Naive thymus-derived CD8-positive, alpha-beta T cell (primary cell): ENCODE measurements around the gene GPRC5B. TPM values are rescaled to one million over a fixed set of nuclear protein-coding genes. Genes with fewer than 3 reads are reported as not detected.

ENCODE experiments used
- ATAC-seq, 2 donors: fragments of 150-1000 bp; cut with Tn5 transposase in 1 of 2; sonication (Bioruptor Pico), chemical (Tn5 transposase) in 1 of 2; 1 replicate in 1 of 2; 2 replicates in 1 of 2; pipeline ENCODE4 v1.10.0; 2021; ENCODE audit warnings: mild to moderate bottlenecking in 2 of 2, moderate library complexity in 2 of 2
- POLR2A ChIA-PET: fragments of 350-600 bp; sonication (Branson Sonifier 250); formaldehyde crosslinking; loops from one replicate; lab custom pipeline; 2021; ENCODE audit warnings: antibody characterized with exemption; lab: Charles Lee
- DNase-seq, 10 donors: peaks; one replicate each; pipeline versions ENCODE4 v3.0.0 to v3.0.0-alpha.2; 2020 to 2022
- H3K27ac Mint-ChIP-seq, 10 donors: one replicate each; pipeline ENCODE4 v1.8.0; 2020 to 2022; ENCODE audit warnings: mild to moderate bottlenecking in 10 of 10, mixed read lengths in 10 of 10, moderate library complexity in 4 of 10, inconsistent platforms in 1 of 10
- H3K27me3 Mint-ChIP-seq, 5 donors: one replicate each; pipeline ENCODE4 v1.8.0; 2021 to 2022; ENCODE audit warnings: mixed read lengths in 5 of 5
- H3K36me3 Mint-ChIP-seq, 3 donors: one replicate each; pipeline ENCODE4 v1.8.0; 2020 to 2022; ENCODE audit warnings: mixed read lengths in 3 of 3, mild to moderate bottlenecking in 2 of 3, inconsistent platforms in 1 of 3
- H3K4me1 Mint-ChIP-seq, 4 donors: one replicate each; pipeline ENCODE4 v1.8.0; 2021 to 2022; ENCODE audit warnings: mixed read lengths in 4 of 4
- H3K4me3 Mint-ChIP-seq, 10 donors: one replicate each; pipeline ENCODE4 v1.8.0; 2020 to 2022; ENCODE audit warnings: mild to moderate bottlenecking in 10 of 10, mixed read lengths in 10 of 10, moderate library complexity in 6 of 10, inconsistent platforms in 1 of 10
- H3K9me3 Mint-ChIP-seq, 9 donors: one replicate each; pipeline ENCODE4 v1.8.0; 2020 to 2022; ENCODE audit warnings: mixed read lengths in 9 of 9, mild to moderate bottlenecking in 3 of 9, inconsistent platforms in 1 of 9, moderate library complexity in 1 of 9
- polyA plus RNA-seq, 3 donors: library from polyadenylated mRNA; unstranded; fragments of 300-500 nt; fragmentation: Illumina TruSeq; gene quantifications; one replicate each; pipeline ENCODE4 v1.2.3, GENCODE V29; 2021
- total RNA-seq, 8 experiments: library from RNA in 2 of 8; stranded (reverse) in 2 of 8; gene quantifications; one replicate each; pipeline ENCODE4 v1.2.3 and lab custom pipeline; 2021 to 2026

The GPRC5B gene
- total and polyA plus RNA-seq, 5 experiments from 2014 or later, result 0.10 to 1.2 TPM; not detected in 3

GRCh38 chr16:19848756-19849155 lies 35.9 kb downstream of the GPRC5B start:
- H3K36me3 Mint-ChIP-seq, result no peaks in the 10 kb centered on the region
- DNase-seq, result no peak
- POLR2A ChIA-PET, result no interaction called here
- peaks cover 0 to 12% (median 2%) of the 10 kb centered on the region in 5 donors for H3K27me3 Mint-ChIP-seq
- no peak overlapping the region for H3K27ac Mint-ChIP-seq
- no peak overlapping the region for H3K4me3 Mint-ChIP-seq
- ATAC-seq, result no peak
- H3K9me3 Mint-ChIP-seq, result no peaks in the 10 kb centered on the region
- no peaks in the 10 kb centered on the region for H3K4me1 Mint-ChIP-seq

- Mint-ChIP-seq H3K4me1 (no peaks in the 10 kb centered on the region), H3K27ac (no peak overlapping the region), H3K4me3 (no peak overlapping the region), H3K9me3 (no peaks in the 10 kb centered on the region), H3K36me3 (no peaks in the 10 kb centered on the region), H3K27me3 (peaks cover 0 to 12% (median 2%) of the 10 kb centered on the region in 5 donors)
- DNase-seq, result no peak
- POLR2A ChIA-PET, result no interaction called here
- ATAC-seq, result no peak
These were observed 38.2 kb downstream of the GPRC5B start for GRCh38 chr16:19846436-19846835.

GRCh38 chr16:19844945-19845641 lies 39.6 kb downstream of the GPRC5B start:
- DNase-seq (no peak), ATAC-seq (no peak)
- H3K9me3 Mint-ChIP-seq, result no peaks in the 10 kb centered on the region
- no peaks in the 10 kb centered on the region for H3K4me1 Mint-ChIP-seq
- no peak overlapping the region for H3K4me3 Mint-ChIP-seq
- H3K36me3 Mint-ChIP-seq, result no peaks in the 10 kb centered on the region
- POLR2A ChIA-PET, result no interaction called here
- no peak overlapping the region for H3K27ac Mint-ChIP-seq
- peaks cover 0 to 10% (median 0%) of the 10 kb centered on the region in 5 donors for H3K27me3 Mint-ChIP-seq

- peak overlapping the region in 1 of 10 donors; percentile 0 for H3K27ac Mint-ChIP-seq
- ATAC-seq, result no peak
- H3K36me3 Mint-ChIP-seq, result no peaks in the 10 kb centered on the region
- peaks cover 0 to 2% (median 0%) of the 10 kb centered on the region in 5 donors for H3K27me3 Mint-ChIP-seq
- DNase-seq, result no peak
- no peaks in the 10 kb centered on the region for H3K9me3 Mint-ChIP-seq
- no peaks in the 10 kb centered on the region for H3K4me1 Mint-ChIP-seq
- POLR2A ChIA-PET, result no interaction called here
- H3K4me3 Mint-ChIP-seq, result no peak overlapping the region
These were observed 41.3 kb downstream of the GPRC5B start for GRCh38 chr16:19843371-19843770.

- no peaks in the 10 kb centered on the region for H3K9me3 Mint-ChIP-seq
- H3K27me3 Mint-ChIP-seq, result peaks cover 0 to 3% (median 0%) of the 10 kb centered on the region in 5 donors
- ATAC-seq (no peak), DNase-seq (no peak)
- H3K4me3 Mint-ChIP-seq, result no peak overlapping the region
- H3K4me1 Mint-ChIP-seq, result no peaks in the 10 kb centered on the region
- peak overlapping the region in 1 of 10 donors; percentile 0 for H3K27ac Mint-ChIP-seq
- POLR2A ChIA-PET, result no interaction called here
- H3K36me3 Mint-ChIP-seq, result no peaks in the 10 kb centered on the region
These were observed 42.1 kb downstream of the GPRC5B start for GRCh38 chr16:19842426-19843157.

- Mint-ChIP-seq H3K4me1 (no peaks in the 10 kb centered on the region), H3K36me3 (no peaks in the 10 kb centered on the region), H3K9me3 (no peaks in the 10 kb centered on the region), H3K27me3 (peaks cover 0 to 3% (median 0%) of the 10 kb centered on the region in 5 donors), H3K4me3 (no peak overlapping the region), H3K27ac (no peak overlapping the region)
- ATAC-seq, result no peak
- POLR2A ChIA-PET, result no interaction called here
- DNase-seq, result no peak
These were observed 43.5 kb downstream of the GPRC5B start for GRCh38 chr16:19841184-19841583.

GRCh38 chr16:19840524-19841110 lies 44.0 kb downstream of the GPRC5B start:
- no peaks in the 10 kb centered on the region for H3K9me3 Mint-ChIP-seq
- H3K4me3 Mint-ChIP-seq, result no peak overlapping the region
- H3K36me3 Mint-ChIP-seq, result no peaks in the 10 kb centered on the region
- DNase-seq (no peak), ATAC-seq (no peak)
- H3K27ac Mint-ChIP-seq, result no peak overlapping the region
- peaks cover 0 to 3% (median 0%) of the 10 kb centered on the region in 5 donors for H3K27me3 Mint-ChIP-seq
- POLR2A ChIA-PET, result no interaction called here
- H3K4me1 Mint-ChIP-seq, result no peaks in the 10 kb centered on the region

- DNase-seq (no peak), ATAC-seq (no peak)
- Mint-ChIP-seq H3K4me3 (no peak overlapping the region), H3K4me1 (no peaks in the 10 kb centered on the region), H3K36me3 (no peaks in the 10 kb centered on the region), H3K27ac (peak overlapping the region in 1 of 10 donors; percentile 55), H3K27me3 (peaks cover 0 to 3% (median 0%) of the 10 kb centered on the region in 5 donors), H3K9me3 (no peaks in the 10 kb centered on the region)
- POLR2A ChIA-PET, result no interaction called here
These were observed 46.5 kb downstream of the GPRC5B start for GRCh38 chr16:19837984-19838707.

GRCh38 chr16:19837331-19837980 lies 47.2 kb downstream of the GPRC5B start:
- Mint-ChIP-seq H3K4me1 (no peaks in the 10 kb centered on the region), H3K9me3 (no peaks in the 10 kb centered on the region), H3K4me3 (no peak overlapping the region), H3K27me3 (peaks cover 0 to 3% (median 0%) of the 10 kb centered on the region in 5 donors), H3K36me3 (no peaks in the 10 kb centered on the region), H3K27ac (peak overlapping the region in 1 of 10 donors; percentile 55)
- DNase-seq, result no peak
- ATAC-seq, result no peak
- POLR2A ChIA-PET, result no interaction called here

- peaks cover 0 to 3% (median 0%) of the 10 kb centered on the region in 5 donors for H3K27me3 Mint-ChIP-seq
- H3K9me3 Mint-ChIP-seq, result no peaks in the 10 kb centered on the region
- no peaks in the 10 kb centered on the region for H3K36me3 Mint-ChIP-seq
- H3K4me3 Mint-ChIP-seq, result no peak overlapping the region
- POLR2A ChIA-PET, result no interaction called here
- no peak for DNase-seq
- H3K4me1 Mint-ChIP-seq, result no peaks in the 10 kb centered on the region
- no peak overlapping the region for H3K27ac Mint-ChIP-seq
- ATAC-seq, result no peak
These were observed 48.7 kb downstream of the GPRC5B start for GRCh38 chr16:19835968-19836421.

GRCh38 chr16:19835196-19835595 lies 49.5 kb downstream of the GPRC5B start:
- H3K36me3 Mint-ChIP-seq, result peaks cover 0 to under 1% (median 0%) of the 10 kb centered on the region in 3 donors
- POLR2A ChIA-PET, result no interaction called here
- H3K4me1 Mint-ChIP-seq, result no peaks in the 10 kb centered on the region
- no peak overlapping the region for H3K4me3 Mint-ChIP-seq
- H3K27me3 Mint-ChIP-seq, result peaks cover 0 to 3% (median 0%) of the 10 kb centered on the region in 5 donors
- no peaks in the 10 kb centered on the region for H3K9me3 Mint-ChIP-seq
- DNase-seq (no peak), ATAC-seq (no peak)
- H3K27ac Mint-ChIP-seq, result no peak overlapping the region

GRCh38 chr16:19833581-19833980 lies 51.1 kb downstream of the GPRC5B start:
- POLR2A ChIA-PET, result no interaction called here
- Mint-ChIP-seq H3K4me1 (no peaks in the 10 kb centered on the region), H3K27ac (no peak overlapping the region), H3K4me3 (no peak overlapping the region), H3K36me3 (peaks cover 0 to 2% (median 0%) of the 10 kb centered on the region in 3 donors), H3K27me3 (peaks cover 0 to 3% (median 0%) of the 10 kb centered on the region in 5 donors), H3K9me3 (no peaks in the 10 kb centered on the region)
- ATAC-seq, result no peak
- DNase-seq, result no peak
